OCI-M2 (cell line): Measurements from ENCODE around the gene GJB3.
"Not testable (repeated sequence)": the region's sequence is repeated elsewhere in the genome, so short reads cannot be mapped to it uniquely, and the experiment has no call there.

Experiments
- DNase-seq: peaks from one replicate; lab custom pipeline; 2025; ENCODE audit not compliant: unreplicated experiment; lab: John Stamatoyannopoulos, UW

The GJB3 gene

DNA sequence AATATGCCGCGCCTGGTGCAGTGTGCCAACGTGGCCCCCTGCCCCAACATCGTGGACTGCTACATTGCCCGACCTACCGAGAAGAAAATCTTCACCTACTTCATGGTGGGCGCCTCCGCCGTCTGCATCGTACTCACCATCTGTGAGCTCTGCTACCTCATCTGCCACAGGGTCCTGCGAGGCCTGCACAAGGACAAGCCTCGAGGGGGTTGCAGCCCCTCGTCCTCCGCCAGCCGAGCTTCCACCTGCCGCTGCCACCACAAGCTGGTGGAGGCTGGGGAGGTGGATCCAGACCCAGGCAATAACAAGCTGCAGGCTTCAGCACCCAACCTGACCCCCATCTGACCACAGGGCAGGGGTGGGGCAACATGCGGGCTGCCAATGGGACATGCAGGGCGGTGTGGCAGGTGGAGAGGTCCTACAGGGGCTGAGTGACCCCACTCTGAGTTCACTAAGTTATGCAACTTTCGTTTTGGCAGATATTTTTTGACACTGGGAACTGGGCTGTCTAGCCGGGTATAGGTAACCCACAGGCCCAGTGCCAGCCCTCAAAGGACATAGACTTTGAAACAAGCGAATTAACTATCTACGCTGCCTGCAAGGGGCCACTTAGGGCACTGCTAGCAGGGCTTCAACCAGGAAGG is 4.3 kb downstream of the GJB3 start:
- no peak for DNase-seq

DNA sequence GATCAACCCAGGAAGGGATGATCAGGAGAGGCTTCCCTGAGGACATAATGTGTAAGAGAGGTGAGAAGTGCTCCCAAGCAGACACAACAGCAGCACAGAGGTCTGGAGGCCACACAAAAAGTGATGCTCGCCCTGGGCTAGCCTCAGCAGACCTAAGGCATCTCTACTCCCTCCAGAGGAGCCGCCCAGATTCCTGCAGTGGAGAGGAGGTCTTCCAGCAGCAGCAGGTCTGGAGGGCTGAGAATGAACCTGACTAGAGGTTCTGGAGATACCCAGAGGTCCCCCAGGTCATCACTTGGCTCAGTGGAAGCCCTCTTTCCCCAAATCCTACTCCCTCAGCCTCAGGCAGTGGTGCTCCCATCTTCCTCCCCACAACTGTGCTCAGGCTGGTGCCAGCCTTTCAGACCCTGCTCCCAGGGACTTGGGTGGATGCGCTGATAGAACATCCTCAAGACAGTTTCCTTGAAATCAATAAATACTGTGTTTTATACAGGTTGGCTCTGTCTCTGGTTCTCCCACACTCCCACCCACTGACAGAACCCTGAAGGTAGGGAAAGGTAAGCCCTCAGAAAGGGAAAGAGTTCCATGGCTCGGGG is 5.0 kb downstream of the GJB3 start:
- no peak for DNase-seq

DNA sequence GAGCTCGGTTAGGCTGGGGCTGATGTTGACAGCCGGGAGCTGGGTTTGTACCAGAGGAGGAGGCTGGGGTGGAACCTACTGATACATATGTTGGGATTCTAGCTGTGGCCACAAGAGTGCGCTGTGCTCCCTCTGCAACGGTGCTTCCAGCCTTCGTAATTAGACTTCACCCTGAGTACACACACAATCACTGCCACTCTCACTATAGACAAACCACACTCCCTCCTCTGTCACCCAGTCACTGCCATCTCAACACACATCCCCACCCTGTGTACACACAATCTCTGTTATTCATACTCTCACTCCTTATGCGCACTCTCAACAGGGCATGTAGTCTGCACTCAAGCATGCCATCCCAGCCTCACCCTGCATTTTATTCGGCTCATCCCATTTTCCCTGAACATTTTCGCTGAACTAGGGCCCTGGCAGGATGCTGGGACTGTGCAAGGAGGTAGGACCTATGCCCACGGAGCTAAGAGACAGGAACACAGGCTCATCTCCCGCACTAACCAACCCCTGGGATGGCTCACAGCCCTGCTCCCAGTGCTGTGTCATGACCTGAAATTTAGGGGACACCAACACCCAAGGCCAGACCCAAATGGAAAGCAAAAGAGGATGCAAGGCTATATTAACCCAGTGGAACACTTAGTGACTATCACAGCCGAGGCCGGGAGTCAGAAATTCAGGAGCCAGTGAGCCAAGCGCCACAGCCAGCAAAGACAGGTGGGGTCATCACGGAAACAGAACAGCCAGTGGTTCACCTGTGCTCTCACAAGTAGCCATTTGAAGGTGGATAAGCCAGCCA is 5.7 kb downstream of the GJB3 start:
- peak; percentile 13 for DNase-seq

DNA sequence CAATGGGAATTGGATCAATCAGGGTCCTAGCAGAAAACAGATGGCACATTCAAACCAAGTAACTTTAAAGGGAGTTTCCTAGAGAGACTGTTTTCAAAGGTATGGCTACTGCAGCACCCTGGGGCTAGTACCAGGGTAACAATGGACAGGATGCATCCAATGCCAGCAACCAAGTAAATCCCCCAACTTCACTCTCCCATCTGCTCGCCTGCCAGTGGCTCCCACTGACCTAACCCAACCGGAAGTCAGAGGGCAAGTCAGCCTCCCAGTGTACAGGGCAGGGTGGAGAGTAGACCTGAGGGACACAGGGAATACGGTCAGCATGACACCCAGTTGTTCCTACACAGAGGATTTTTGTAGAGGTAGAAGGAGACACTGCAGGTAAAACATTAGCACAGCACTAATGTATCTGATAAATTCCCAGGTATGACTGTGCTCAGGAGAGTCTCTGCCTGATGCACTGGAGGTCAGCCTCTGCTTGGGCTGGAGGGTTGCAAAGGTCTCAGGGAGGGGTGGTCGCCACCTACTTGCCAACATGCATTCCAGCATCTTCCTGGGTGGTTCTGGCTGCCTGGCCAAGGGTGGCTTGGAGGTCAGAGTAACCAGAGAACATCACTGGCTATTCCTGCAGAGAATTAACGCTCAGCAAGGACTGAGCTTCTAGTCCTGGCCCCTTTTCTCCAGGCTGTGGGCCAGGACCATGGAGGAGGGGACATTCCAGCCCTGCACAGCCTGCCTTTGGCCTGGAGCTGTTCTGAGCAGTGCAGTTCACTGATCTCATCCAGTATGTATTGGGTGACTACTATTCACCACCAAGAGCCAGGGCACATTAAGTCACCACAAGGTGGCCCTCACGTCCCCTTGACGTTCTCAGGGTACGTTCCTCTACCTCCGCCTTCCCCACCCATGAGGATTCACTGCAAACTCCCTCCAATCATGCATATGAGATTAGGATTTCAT is 6.7 kb downstream of the GJB3 start:
- no peak for DNase-seq

DNA sequence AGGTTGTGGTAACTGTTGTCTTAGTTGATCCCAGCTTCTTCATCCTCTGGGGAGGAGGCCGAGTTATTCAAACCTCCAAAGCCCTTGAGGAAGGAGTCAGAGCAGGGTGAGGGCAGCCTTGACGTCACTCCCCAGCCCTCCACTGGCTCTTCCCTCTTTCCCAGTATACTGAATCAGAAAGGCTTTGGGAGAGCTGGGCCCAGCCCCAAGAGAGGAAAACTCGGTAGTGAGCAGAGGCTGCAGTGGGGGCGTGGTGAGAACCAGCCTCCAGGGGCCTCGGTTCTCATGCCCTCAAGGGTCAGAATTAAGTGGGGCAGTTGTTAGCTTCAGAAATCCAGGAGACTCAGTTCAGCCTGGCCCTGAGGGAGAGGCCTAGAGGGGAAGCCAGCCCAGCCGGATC is 10.0 kb downstream of the GJB3 start:
- no peak for DNase-seq

DNA sequence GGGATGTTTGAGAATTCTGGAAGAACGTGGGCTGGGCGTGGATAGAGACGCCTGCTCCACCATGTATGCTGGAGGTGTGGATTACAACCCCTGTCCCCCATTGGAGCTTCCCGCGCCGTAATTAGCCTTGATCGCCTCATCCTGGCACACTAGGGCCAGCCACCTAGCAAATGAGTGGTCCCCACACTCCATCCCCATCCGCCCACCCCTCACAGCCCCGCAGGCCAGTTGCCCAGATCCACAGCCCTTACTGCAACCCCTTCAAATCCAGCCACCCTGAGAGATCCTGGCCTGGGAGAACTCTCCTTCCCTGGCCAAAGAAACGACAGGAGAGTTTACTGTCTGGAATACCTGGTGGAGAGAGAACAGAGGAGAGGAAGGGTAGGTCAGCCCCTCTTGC is 11.4 kb downstream of the GJB3 start:
- no peak for DNase-seq

DNA sequence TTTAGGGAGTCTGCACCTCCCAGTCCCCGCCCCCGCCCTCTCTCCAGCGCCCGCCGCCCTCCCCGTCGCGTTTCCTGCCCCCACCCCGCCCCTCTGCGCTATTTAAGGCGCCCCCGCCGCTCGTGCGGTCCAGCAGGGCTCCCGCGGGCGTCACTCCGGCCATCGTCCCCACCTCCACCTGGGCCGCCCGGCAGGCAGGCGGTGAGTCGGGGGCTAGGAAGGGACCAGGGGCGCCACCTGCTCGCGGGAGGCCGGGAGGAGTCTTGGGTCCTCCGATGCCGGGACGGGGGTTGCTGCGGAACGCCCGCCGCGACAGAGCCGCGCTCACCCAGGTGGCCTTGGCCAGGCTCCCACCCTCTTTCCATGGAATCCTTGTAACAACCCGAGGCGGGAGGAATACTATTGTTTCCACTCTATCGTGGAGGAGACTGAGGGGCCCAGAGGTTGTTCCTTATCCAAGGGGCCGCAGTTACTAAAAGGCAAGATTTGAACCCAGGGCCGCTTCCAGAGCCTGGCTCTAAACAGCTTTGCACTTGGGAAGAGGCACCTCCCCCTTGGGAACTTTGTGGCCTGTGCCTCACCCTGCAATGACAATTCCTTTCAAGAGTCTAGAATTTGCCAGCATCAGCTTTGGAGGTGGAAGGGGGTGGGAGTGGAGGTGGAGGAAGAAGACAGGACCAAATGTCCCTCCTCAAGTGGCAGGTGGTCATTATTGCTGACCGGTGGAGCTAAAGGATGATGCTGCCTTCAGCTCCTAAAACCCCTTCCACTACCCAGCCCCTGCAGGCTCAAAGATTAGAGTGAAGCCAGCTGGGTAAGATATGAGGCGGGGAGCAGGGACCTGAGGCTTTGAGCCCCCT is 12.1 kb downstream of the GJB3 start, which contains the start of gene GJA4:
TSS of gene GJA4 (plus strand) at position 132 of the 860 bp plus-strand sequence. CDS start 1,215 bp downstream, outside the sequence.
- no peak for DNase-seq

DNA sequence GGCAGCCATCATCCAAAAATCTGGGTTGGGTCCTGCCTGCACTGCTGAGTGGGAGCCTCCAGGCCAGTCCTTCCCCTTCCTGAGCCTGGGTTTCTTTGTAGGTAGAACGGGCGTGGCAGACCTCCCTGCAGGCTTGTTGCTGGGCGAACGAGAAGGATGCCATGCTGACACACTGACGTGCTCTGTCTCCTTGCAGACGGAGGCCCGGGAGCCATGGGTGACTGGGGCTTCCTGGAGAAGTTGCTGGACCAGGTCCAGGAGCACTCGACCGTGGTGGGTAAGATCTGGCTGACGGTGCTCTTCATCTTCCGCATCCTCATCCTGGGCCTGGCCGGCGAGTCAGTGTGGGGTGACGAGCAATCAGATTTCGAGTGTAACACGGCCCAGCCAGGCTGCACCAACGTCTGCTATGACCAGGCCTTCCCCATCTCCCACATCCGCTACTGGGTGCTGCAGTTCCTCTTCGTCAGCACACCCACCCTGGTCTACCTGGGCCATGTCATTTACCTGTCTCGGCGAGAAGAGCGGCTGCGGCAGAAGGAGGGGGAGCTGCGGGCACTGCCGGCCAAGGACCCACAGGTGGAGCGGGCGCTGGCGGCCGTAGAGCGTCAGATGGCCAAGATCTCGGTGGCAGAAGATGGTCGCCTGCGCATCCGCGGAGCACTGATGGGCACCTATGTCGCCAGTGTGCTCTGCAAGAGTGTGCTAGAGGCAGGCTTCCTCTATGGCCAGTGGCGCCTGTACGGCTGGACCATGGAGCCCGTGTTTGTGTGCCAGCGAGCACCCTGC is 13.2 kb downstream of the GJB3 start:
- no peak for DNase-seq

DNA sequence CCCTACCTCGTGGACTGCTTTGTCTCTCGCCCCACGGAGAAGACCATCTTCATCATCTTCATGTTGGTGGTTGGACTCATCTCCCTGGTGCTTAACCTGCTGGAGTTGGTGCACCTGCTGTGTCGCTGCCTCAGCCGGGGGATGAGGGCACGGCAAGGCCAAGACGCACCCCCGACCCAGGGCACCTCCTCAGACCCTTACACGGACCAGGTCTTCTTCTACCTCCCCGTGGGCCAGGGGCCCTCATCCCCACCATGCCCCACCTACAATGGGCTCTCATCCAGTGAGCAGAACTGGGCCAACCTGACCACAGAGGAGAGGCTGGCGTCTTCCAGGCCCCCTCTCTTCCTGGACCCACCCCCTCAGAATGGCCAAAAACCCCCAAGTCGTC is 13.8 kb downstream of the GJB3 start:
- no peak for DNase-seq

DNA sequence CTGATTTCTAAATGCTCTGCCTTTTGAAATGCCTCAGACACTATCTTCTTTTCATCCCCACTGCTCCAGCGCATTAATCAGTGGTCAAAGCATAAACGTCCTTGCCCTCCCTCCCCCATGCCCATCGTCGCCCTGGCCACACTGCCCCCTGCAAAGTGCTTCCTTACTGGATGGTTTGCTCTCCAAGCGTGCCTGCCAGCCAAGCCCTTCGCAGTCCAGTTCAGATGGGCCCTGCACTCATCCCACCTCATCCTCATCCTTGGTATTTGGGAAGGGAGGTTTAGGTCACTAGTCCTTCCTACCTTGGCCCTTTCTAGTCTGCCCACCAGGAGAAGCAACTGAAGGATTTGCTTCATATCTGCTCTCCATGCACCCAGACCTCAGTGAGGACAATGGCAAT is 14.9 kb downstream of the GJB3 start:
- DNase-seq: no peak

DNA sequence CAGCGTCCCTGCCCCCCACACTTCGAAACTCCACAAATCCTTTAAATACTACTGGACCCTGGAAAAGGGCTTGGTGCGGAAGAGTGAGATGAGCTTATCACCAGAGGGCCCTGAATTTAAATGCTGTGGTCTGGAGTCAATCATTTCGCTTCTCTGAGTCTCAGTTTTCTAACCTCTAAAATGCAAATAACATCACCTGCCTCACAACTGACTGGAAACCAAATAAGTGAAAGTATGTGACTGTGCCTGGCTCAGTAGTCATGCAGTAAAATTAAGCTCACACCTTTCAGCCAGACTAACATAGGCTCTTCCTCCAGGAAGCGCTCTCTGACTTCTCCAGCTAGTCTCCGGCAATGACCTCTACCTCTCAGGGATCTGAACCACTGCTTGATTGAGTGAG is 16.0 kb downstream of the GJB3 start:
- no peak for DNase-seq

DNA sequence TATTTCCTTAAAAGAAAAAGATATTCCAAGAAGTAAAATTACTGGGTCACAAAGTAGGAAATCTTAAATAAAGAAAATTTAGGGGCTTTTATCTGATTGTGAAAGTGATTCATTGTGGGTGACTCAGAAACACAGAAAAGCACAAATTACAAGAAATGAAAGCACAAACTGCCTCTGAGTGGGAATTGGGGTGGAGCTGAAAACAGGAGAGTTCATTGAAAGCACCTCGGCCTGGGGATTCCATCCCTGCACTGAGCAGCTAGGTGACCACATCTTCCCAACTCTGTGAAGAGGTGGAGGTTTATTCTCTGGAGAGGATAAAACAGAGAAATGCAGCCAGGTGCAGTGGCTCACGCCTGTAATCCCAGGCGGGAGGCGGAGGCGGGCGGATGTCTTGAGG is 19.2 kb downstream of the GJB3 start:
- no peak for DNase-seq

DNA sequence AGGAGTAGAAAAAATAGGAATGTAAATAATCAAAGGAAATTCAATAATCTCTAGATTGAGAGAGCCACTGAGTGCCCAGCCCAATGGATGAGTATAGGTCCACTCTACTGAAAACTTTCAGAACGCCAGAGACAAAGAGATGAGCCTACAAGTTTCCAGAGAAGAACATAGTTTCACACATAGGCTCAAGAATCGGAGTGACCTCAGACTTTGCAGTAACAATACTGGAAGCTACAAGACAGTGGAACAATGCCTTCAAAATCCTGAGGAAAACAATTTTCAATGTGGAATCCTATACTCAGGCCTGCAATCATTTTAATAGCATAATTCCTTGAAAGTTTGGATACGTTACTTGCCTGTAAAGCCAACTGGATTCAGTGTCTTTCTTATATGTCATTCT is 22.8 kb downstream of the GJB3 start:
- no peak for DNase-seq

DNA sequence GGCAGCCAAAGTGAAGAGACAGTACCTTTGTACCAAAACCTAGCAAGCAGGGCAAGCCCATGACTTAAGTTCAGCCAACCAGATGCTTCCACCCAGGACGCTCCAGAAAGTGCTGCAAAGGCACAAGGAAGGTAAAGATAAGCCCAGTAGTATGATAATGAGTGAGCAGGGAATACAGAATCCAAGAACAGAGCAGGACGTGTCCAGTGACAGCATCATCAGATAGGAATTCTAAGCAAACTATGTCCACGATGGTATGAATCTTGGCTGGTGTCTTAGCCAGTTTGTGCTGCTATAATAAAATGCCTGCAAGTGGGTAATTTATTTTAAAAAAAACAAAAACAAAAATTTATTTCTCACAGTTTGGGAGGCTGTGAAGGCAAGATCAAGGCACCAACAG is 25.4 kb downstream of the GJB3 start:
- no peak for DNase-seq

DNA sequence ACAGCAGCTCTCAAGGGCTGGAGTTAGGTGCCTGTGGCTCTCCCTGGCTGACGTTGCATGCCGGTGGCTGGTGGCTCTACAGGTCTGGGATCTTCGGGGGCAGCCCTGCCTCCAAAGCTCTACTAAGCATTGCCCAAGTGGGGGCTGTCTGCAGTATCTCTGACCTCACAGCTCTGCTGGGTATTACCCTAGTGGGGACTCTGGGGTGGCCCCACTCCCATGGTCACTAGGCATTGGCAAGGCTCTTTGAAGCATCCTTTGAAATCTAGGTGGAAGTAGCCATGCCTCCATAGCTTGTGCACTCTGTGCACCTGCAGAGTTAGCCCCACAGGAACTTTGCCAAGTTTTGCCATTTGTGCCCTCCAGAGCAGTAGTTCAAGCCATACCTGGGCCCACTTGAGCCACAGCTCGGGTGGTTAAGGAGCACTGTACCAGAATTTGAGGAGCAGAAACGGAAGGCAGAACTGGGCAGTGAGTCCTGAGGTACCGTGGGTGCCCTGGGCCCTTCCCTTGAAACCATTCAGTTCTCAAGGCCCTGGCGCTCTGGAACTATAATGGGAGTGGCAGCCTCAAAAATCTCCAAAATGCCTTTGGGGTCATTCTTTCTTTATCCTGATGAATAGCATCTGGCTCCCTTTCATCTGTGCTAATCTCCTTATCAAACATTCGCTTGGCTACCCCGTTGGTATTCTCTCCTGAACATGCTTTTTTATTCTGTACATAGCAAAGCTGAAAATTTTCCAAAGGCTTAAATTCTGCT is 27.2 kb downstream of the GJB3 start:
- no peak for DNase-seq

DNA sequence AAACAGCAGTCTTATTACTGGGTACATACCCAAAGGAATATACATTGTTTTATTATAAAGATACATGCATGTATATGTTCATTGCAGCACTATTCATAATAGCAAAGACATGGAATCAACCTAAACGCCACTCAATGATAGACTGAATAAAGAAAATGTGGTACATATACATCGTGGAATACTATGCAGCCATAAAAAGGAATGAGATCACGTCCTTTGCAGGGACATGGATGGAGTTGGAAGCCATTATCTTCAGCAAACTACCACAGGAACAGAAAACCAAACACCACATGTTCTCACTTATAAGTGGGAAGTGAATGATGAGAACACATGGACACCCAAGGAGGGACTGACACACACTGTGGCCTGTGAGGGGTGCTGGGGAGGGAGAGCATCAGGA is 29.8 kb downstream of the GJB3 start:
- DNase-seq: not testable (repeated sequence)

DNA sequence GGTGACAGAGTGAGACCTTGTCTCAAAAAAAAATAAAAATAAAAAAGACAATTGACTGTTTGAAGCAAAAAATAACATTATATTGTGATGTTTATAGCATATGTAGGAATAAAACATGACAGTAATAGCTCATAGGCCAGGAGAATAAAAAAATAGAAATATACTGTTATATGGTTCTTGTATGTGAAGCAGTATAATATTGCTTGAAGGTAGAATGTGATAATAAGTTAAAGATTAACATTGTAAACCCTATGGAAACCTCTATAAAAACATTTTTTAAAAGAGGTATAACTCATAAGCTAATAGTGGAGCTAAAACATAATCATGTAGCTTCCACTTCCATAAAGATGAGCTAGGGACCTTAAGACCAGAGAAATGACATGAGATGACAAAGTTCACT is 35.3 kb downstream of the GJB3 start:
- no peak for DNase-seq

DNA sequence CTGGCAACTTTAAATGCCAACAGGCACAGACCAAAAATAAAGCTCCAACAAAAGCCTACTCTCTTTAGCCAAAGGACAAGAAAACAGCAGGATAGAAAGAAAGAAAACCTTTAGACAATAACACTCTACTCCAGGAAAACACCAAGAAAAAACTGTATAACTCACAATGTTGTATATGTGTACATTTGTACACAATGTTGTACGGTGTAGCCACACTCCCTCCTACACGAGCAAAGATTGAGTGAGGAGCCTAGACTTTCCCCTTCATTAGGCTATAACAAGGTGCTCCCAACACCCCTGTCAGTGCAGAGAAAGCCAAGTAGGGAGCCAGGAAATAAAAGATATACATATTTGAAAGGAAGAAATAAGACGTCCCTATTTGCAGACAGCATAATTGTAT is 35.8 kb downstream of the GJB3 start:
- no peak for DNase-seq

DNA sequence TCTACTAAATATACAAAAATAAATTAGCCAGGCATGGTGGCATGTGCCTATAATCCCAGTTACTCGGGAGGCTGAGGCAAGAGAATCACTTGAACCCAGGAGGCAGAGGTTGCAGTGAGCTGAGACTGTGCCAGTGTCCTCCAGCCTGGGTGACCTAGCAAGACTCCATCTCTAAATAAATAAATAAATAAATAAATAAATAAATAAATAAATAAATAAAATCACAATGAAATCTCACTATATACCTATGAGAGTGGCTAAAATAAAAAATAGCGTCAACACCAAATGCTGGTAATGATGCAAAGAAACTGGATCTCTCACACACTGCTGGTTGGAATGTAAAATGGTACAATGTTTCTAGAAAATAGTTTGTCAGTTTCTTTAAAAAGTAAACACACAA is 37.8 kb downstream of the GJB3 start:
- not testable (repeated sequence) for DNase-seq
